GM19468 (cell line): ENCODE data around the gene CNPY1.
"Not testable (repeated sequence)": the region's sequence is repeated elsewhere in the genome, so short reads cannot be mapped to it uniquely, and the experiment has no call there.

Source experiments
- ATAC-seq: cut with Tn5 transposase; IDR thresholded peaks from one replicate; pipeline ENCODE4 v1.9.1; 2021; ENCODE audit warnings: mild to moderate bottlenecking, moderate library complexity, moderate number of reproducible peaks; ENCODE audit not compliant: unreplicated experiment; ENCODE audit errors: extremely low read depth

Gene CNPY1

DNA sequence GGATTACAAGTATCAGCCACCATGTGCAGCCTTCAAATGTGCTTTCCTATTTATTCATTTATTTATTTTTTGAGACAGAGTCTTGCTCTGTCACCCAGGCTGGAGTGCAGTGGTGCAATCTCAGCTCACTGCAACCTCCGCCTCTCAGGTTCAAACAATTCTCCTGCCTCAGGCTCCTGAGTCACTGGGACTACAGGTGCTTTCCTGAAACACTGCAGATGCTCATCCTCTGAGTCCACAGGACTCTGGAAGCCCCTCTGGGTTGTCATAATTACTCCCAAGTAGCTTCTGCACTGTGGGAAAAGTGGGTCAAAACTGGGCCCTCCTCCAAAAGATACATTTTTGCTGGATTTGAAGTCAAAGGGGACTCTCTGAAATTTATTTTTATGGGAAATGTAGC is at the start of gene CNPY1:
Gene CNPY1, minus strand, starts transcription at position 111 of the 400 bp plus-strand sequence. CDS start 630 bp downstream, outside the sequence.
- not testable (repeated sequence) for ATAC-seq

DNA sequence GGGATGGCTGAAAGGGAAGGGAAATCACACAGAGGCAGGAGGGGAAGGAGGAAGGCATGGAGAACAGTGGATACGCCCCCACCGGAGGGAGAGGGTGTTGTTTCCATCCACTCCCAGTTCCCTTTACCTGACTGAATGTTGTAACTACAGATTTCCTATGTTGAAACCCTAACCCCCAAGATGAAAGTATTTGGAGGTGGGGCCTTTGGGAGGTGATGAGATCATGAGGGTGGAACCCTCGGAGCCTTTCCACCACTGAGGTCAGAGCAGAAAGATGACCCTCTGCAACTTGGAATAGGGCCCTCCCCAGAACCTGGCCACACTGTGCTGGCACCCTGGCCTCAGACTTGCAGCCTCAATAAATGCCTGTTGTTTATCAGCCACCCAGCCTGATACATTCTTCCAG is 48.6 kb upstream of the CNPY1 start:
- ATAC-seq, result no peak

GRCh38 chr7:155594163-155594732 is 47.9 kb upstream of the CNPY1 start:
- ATAC-seq, result no peak

DNA sequence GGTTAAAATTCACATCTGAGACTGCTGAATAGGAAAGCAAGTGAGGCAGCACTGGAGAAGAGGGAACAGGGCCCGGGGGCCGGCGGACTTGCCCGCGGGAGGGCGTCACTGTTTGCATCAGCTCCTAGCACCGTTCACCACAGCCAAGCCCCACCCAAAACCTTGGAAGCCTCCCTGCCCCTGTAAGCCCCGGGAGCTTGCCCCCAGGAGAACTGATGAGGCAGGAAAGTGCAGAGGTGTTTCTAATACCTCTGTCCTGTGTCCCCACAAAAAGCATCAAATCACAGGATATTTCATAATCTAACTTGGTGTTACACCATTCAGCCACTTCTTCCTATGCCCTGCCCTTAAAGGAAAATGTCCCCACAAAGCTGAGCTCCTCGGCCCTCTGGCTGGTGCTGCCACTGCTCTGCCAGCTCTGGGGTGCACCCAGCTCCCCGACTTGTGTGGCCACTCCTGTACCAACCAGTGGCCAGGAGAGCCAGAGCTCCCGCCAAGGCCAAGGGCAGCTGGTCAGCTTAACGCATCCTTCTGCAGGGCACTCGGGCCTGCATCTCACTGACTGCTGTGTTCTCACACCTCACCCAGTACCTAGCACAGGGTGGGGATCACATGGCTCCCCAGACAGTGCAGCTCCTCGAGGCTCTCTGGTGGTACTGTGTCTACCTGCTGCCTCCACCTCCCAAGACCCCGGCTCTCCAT is 47.3 kb upstream of the CNPY1 start:
- no peak for ATAC-seq

DNA sequence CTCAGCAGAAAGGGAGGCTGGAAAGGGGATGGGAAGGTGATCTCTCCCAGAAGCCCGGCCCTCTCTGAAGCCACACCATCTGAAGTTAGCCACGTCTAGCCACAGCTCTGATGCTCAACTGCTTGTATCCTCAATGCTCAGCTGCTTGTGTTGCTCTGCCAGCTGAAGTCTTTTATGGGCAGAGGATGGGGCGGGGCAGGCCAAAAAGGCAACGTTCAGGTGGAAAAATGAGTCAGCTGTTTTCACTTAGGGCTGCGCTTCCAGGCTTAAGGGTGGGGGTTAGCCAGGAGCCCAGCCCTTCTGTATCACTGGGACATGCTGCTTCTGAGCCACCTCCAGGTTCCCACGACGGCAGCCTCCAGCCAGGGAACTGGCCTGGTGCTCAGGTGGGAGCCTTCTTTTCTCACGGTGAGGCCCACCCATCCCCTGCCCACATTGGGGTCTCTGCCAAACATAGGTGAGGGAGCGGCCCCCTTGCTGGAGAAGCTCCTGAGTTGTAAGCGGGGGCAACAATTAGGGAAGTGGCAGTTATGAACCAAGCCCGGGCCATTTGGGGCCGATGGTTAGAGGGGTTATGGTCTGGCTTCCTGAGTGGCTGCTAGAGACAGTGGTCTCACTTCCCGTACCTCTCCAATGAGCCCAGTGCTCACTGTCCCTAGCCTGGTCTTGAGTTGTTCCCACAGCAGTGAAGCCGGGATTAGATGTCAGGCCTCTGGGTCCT is 44.9 kb upstream of the CNPY1 start:
- no peak for ATAC-seq

DNA sequence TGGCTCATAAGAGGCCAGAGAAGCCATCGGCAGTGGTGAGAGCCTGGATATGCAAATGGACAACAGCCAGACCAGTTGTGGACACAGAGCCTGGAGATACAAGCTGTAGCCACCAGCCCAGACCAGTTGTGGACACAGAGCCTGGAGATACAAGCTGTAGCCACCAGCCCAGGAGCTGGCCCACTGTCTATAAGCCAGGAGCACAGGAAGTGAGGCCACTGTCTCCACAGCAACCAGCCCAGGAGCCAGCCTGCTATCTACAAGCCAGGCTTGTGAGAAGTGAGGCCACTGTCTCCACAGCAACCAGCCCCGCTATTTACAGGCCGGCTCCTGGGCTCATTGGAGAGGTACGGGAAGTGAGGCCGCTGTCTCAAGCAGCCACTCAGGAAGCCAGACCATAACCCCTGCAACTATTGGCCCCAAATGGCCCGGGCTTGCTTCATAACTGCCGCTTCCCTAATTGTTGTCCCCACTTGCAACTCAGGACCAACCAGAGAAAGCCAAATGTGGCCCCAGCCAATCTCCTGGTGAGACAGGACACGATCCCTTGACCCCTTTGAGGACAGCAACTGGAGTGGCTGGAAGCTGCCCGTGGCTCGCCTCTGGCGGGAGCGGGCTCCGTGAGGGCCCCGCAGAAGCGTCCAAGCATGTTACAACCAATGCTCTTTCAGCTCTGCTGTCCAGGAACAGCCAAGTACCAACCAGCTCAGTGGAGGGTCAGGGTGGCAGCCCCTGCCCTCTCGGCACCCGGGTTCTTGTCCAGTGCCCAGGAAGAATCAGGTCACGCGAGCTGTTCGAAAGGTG is 44.1 kb upstream of the CNPY1 start:
- ATAC-seq, result no peak

DNA sequence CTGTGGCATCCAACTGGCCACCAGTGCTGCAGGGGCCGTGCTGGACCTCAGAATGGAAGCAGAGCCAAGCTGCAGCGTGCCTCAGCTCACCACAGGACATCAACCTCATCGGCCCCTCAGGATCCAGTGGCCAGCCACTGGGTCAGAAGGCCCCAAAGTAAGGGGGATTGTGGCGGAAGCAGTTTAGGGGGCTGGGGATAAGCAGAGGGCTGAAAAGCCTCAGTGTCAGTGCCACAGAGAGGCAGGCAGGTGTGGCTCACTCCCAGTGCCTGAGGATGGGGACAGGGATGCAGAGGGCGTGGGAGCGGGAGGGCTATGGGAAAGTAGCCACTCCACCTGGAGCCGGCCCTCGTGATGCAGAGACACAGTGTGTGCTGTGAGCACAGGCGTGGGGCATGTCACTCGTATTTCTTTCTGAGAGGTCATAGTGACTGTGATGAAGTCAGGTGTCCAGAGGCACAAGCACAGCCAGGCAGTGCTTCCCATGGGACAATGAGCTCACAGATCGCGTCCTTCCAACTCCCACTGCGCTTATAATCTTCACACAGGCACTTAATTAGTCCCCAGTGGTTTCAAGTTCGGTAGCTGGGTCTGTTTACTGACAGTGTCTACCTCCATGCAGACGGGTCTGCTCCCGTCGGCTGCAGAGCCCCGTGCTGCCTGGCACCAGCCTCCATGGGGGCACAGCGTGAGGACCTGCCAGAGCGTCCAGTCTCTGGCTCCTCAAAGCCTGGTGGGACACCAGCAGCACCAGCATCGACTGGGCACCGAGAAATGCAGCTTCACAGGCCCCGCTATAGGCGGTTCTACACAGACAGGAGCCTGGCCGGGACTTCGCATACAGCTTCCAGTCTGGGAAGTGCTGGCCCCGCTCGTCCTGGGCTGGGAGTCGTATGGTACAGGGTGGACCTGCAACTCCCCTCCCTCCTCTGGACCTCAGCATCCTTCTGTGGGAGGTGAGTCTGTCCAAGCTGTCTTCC is 42.9 kb upstream of the CNPY1 start:
- ATAC-seq, result no peak

GRCh38 chr7:155588468-155588998 is 42.2 kb upstream of the CNPY1 start:
- no peak for ATAC-seq

- ATAC-seq, result no peak
These were observed 41.1 kb upstream of the CNPY1 start for GRCh38 chr7:155587486-155587885.

DNA sequence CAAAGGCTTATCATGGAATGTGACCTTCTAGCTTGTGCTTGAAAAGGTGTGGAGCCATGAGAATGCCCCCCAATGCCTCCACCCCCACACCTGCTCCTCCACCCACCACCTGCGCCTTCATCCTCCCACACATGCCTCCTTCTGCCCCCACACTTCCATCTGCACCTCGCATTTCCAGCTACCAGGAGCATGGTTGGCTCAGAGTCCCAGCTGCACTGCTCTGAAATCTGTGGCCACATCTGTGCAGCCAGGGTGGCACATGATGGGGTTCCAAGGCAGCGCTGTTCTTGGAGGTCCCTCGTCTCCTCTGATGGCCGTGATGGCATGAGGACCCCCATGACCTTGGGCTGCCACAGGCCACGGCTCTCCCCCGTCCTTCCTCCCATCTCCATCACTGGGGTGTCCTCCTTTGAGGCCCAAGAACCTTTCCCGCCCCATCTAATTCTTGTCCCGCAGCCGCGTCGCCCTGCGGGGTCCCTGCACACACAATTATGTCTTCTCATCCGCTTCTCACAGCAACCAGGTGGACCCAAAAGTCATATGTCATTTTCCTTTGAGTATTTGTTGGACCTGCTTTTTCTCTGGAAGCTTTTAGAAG is 40.6 kb upstream of the CNPY1 start:
- ATAC-seq, result no peak

- no peak for ATAC-seq
These were observed 39.6 kb upstream of the CNPY1 start for GRCh38 chr7:155585951-155586350.

DNA sequence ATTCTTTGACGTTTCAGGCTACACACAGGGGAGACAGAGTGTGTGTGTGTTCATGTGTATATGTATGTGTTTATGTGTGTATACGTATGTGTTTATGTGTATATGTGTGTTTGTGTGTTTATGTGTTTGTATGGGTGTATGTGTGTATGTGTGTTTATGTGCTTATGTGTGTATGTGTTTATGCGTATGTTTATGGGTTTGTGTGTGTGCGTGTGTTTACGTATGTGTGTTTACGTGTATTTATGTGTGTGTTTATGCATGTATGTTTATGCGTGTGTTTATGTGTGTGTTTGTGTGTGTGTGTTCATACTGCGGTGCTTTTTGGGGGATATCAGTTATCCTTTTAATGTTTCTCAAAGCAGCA is 39.2 kb upstream of the CNPY1 start:
- no peak for ATAC-seq

- ATAC-seq, result no peak
These were observed 38.6 kb upstream of the CNPY1 start for GRCh38 chr7:155584763-155585531.

GRCh38 chr7:155584261-155584660 is 37.9 kb upstream of the CNPY1 start:
- ATAC-seq, result no peak

DNA sequence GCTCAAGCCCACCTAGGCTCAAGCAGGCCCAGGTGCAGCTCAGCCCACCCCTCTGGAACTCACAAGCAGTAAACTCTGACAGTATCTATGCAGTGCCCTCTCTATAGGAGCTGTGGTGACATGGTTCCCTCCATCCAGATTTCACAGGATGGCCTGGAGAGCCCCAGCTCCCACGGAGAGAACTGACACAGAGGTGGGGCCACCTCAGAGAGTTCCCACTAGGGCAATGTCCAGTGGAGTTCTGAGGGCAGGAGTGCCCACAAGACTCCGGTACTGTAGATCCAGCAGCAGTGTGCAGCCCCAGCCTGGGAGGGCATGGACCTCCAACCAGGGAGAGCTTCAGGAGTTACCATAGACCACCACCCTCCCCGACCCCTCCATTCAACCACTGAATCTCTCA is 37.3 kb upstream of the CNPY1 start:
- ATAC-seq, result no peak

GRCh38 chr7:155581954-155582353 is 35.6 kb upstream of the CNPY1 start:
- ATAC-seq, result no peak

DNA sequence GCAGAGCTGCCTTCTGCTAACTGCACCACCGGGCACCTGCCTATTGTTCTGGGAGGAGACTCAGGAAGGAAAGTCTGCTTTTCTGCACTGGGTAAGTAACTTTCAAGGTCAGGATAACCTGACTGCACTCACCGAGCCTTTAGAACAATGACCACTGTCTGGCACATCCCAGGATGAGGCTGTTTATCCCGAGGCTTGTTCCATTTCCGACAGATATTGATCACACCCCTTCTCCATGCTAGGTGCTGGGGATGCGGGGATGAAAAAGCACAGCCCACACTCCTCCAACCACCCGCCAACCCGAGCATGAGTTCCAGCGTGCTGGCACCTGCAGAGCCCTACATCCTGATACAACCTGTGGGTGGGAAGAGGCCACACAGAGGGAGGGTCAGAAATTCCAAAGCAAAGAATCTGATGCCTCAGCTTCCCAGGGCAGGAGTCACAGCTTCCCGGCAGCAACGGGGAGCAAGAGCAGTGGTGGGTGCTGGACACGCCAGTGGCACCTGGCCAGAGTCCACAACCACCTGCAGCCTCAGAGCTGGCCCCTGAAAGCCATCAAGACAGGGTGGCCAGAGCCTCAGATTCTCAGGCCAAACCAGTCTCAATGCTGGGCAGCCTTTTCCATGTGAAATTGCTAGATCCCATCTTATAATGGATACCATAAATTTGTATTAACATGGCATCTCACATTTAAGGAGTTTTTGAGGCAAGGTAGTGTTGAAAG is 34.9 kb upstream of the CNPY1 start:
- ATAC-seq, result no peak

GRCh38 chr7:155580367-155580766 is 34.0 kb upstream of the CNPY1 start:
- ATAC-seq, result no peak
